Measurements from ENCODE around the gene ITGB1. TPM values are rescaled to one million over a fixed set of nuclear protein-coding genes. Genes with fewer than 3 reads are reported as not detected.
A peak's percentile ranks its signal among the peaks of the same experiment; 100 is the strongest.

The ITGB1 gene
- total and polyA plus RNA-seq, 10 of the 15 experiments (the other 5 are each of a cell fraction or from before 2014, with no cell fraction given) = 2.8 to 20.7 (median 10.4) TPM

DNA sequence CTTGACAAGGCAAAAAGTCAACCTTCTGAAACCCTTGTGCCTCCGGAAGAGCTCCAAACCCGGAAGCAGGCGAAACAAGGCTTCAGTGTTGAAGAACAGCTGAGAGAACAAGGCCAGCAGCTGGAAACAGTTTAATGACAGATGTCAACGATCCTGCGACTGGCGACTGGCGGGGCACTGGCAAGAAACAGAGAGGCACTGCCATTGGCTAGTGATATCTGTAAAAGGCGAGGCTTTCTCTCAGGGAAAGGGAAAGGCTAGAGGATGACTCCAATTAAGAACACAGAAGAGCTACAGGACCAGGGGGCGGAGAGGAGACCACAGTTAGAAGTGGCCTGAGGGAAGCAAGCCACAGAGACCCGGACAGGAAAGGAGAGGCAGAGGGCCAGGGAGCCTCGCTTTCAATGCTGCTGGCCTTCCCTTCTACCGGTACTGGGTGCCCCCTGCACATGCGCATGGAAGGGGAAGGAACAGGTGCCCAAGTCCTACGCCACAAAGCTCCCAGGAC lies 19.4 kb downstream of the ITGB1 start:
- Histone ChIP-seq H3K36me3 (ENCODE audit: control insufficient read depth in 2 of 2, insufficient read depth in 2 of 2, low read length in 1 of 2) (no peaks in the 10 kb centered on the region; a peak in 2 of 4 replicates), H3K79me2 (ENCODE audit: control insufficient read depth, insufficient read depth, low read length) (peaks cover 31% of the 10 kb centered on the region), H2AFZ (ENCODE audit: control insufficient read depth, low read depth, low read length) (peak overlapping the region; percentile 39), H4K20me1 (ENCODE audit: control insufficient read depth, insufficient read depth) (no peaks in the 10 kb centered on the region), H3K9ac (ENCODE audit: control insufficient read depth, insufficient read depth, low read length) (no peak overlapping the region), H3K27me3 (replicated peaks in 1 of 2; ENCODE audit: control insufficient read depth in 2 of 2, insufficient read depth in 2 of 2, low read length in 1 of 2) (no peaks in the 10 kb centered on the region), H3K4me1 (ENCODE audit: control insufficient read depth, insufficient read depth, low read length) (peaks cover 34% of the 10 kb centered on the region), H3K4me2 (ENCODE audit: control insufficient read depth, insufficient read depth) (peak overlapping the region; percentile 64), H3K4me3 (no peak overlapping the region; the same call in 1 of the 2 replicates), H3K9me3 (replicated peaks; ENCODE audit: control insufficient read depth, insufficient read depth, low read length) (no peaks in the 10 kb centered on the region), H3K27ac (ENCODE audit: control insufficient read depth, insufficient read depth) (peak overlapping the region; percentile 13; the same call in 1 of the 2 replicates)
- intact Hi-C loops (cut with micrococcal nuclease; ENCODE audit: unreplicated experiment) (no loop called here), in situ Hi-C loops (cut with MboI) (no loop called here)
- no TSS peak for BruUV-seq (replicated peaks)
- DNase-seq (ENCODE audit: low read depth, low spot score) (no peak), ATAC-seq (peak; percentile 16; the same call in 2 of the 3 replicates), FAIRE-seq (no peak)
- ChIA-PET POLR2A (no interaction called here), SMC1A (ENCODE audit: uncharacterized antibody, unreplicated experiment) (interaction anchor here (1.1 kb wide), 1 partner anchor 10 kb away, joined by 3 read pairs; no protein-coding TSS in a partner anchor), CTCF (interaction anchor here (1.2 to 1.3 kb wide), 2 partner anchors 19 to 70 kb away, joined by 3 to 4 read pairs; no protein-coding TSS in a partner anchor), RAD21 (ENCODE audit: unreplicated experiment) (no interaction called here)
- 36% methylated on average over 14 of the region's 14 CpGs for WGBS (ENCODE audit: insufficient coverage, insufficient replicate concordance, low lambda C conversion rate, missing lambda C conversion rate)
- TF ChIP-seq POU2F2 (IDR thresholded peaks at IDR 0.05; ENCODE audit: borderline replicate concordance, low read depth, low read length) (no peak), WRNIP1 (IDR thresholded peaks at IDR 0.05; ENCODE audit: borderline replicate concordance, low read depth, low read length) (no peak), ZBED1 (IDR thresholded peaks at IDR 0.05; ENCODE audit: borderline replicate concordance) (no peak), ZNF217 (IDR thresholded peaks at IDR 0.05) (no peak), SIN3A (IDR thresholded peaks at IDR 0.05; ENCODE audit: low read depth, low read length) (0 out of 2 replicates have a peak, but pooled peaks have one; percentile 35), MEF2A (IDR thresholded peaks at IDR 0.05; ENCODE audit: insufficient read depth, low read depth, low read length) (no peak), MYC (IDR thresholded peaks at IDR 0.05; ENCODE audit: insufficient read depth, insufficient read length, insufficient replicate concordance, low read length, severe bottlenecking) (no peak), MXI1 (IDR thresholded peaks at IDR 0.05; ENCODE audit: low read depth, low read length) (no peak), BHLHE40 (IDR thresholded peaks at IDR 0.05; ENCODE audit: borderline replicate concordance in 1 of 2, low read depth in 2 of 2, low read length in 1 of 2) (no peak), RFX5 (IDR thresholded peaks at IDR 0.05; ENCODE audit: low read depth, low read length) (no peak), NRF1 (conservative IDR thresholded peaks at IDR 0.05; ENCODE audit: low read depth, low read length) (peak; percentile 19; the same call in 1 of the 2 replicates)
- TF ChIP-seq, protein P1, sequence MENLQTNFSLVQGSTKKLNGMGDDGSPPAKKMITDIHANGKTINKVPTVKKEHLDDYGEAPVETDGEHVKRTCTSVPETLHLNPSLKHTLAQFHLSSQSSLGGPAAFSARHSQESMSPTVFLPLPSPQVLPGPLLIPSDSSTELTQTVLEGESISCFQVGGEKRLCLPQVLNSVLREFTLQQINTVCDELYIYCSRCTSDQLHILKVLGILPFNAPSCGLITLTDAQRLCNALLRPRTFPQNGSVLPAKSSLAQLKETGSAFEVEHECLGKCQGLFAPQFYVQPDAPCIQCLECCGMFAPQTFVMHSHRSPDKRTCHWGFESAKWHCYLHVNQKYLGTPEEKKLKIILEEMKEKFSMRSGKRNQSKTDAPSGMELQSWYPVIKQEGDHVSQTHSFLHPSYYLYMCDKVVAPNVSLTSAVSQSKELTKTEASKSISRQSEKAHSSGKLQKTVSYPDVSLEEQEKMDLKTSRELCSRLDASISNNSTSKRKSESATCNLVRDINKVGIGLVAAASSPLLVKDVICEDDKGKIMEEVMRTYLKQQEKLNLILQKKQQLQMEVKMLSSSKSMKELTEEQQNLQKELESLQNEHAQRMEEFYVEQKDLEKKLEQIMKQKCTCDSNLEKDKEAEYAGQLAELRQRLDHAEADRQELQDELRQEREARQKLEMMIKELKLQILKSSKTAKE (IDR thresholded peaks at IDR 0.05; ENCODE audit: low read depth, poor library complexity, severe bottlenecking) = no peak
- TF ChIP-seq, protein P2, sequence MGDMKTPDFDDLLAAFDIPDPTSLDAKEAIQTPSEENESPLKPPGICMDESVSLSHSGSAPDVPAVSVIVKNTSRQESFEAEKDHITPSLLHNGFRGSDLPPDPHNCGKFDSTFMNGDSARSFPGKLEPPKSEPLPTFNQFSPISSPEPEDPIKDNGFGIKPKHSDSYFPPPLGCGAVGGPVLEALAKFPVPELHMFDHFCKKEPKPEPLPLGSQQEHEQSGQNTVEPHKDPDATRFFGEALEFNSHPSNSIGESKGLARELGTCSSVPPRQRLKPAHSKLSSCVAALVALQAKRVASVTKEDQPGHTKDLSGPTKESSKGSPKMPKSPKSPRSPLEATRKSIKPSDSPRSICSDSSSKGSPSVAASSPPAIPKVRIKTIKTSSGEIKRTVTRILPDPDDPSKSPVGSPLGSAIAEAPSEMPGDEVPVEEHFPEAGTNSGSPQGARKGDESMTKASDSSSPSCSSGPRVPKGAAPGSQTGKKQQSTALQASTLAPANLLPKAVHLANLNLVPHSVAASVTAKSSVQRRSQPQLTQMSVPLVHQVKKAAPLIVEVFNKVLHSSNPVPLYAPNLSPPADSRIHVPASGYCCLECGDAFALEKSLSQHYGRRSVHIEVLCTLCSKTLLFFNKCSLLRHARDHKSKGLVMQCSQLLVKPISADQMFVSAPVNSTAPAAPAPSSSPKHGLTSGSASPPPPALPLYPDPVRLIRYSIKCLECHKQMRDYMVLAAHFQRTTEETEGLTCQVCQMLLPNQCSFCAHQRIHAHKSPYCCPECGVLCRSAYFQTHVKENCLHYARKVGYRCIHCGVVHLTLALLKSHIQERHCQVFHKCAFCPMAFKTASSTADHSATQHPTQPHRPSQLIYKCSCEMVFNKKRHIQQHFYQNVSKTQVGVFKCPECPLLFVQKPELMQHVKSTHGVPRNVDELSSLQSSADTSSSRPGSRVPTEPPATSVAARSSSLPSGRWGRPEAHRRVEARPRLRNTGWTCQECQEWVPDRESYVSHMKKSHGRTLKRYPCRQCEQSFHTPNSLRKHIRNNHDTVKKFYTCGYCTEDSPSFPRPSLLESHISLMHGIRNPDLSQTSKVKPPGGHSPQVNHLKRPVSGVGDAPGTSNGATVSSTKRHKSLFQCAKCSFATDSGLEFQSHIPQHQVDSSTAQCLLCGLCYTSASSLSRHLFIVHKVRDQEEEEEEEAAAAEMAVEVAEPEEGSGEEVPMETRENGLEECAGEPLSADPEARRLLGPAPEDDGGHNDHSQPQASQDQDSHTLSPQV (IDR thresholded peaks at IDR 0.05) = no peak
- TF ChIP-seq, protein P3, sequence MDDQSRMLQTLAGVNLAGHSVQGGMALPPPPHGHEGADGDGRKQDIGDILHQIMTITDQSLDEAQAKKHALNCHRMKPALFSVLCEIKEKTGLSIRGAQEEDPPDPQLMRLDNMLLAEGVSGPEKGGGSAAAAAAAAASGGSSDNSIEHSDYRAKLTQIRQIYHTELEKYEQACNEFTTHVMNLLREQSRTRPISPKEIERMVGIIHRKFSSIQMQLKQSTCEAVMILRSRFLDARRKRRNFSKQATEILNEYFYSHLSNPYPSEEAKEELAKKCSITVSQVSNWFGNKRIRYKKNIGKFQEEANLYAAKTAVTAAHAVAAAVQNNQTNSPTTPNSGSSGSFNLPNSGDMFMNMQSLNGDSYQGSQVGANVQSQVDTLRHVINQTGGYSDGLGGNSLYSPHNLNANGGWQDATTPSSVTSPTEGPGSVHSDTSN (IDR thresholded peaks at IDR 0.05; ENCODE audit: insufficient replicate concordance, low read depth, low read length) = peak; percentile 13
- TF ChIP-seq, protein P4, sequence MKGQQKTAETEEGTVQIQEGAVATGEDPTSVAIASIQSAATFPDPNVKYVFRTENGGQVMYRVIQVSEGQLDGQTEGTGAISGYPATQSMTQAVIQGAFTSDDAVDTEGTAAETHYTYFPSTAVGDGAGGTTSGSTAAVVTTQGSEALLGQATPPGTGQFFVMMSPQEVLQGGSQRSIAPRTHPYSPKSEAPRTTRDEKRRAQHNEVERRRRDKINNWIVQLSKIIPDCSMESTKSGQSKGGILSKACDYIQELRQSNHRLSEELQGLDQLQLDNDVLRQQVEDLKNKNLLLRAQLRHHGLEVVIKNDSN (IDR thresholded peaks at IDR 0.05; ENCODE audit: borderline replicate concordance, extremely low read length, insufficient read depth, low read depth, low read length) = no peak
